ENCODE results near the gene DNAH14. TPM values are rescaled to one million over a fixed set of nuclear protein-coding genes. Genes with fewer than 3 reads are reported as not detected.
"Not testable (repeated sequence)": the region's sequence is repeated elsewhere in the genome, so short reads cannot be mapped to it uniquely, and the experiment has no call there.

The DNAH14 gene
- total RNA-seq, 1 donor = 31.8 TPM

- Histone ChIP-seq H3K36me3 (ENCODE audit: insufficient read depth, low read length) (no peaks in the 10 kb centered on the region), H3K9me3 (ENCODE audit: low read depth, low read length) (peaks cover 2% of the 10 kb centered on the region), H3K4me1 (ENCODE audit: insufficient read depth, low read length) (no peaks in the 10 kb centered on the region), H3K4me2 (ENCODE audit: insufficient read depth, low read length) (no peak overlapping the region), H2AFZ (ENCODE audit: low read length) (no peak overlapping the region), H3K27me3 (ENCODE audit: insufficient read depth, low read length) (no peaks in the 10 kb centered on the region), H4K20me1 (ENCODE audit: insufficient read depth, low read length) (no peaks in the 10 kb centered on the region), H3K79me2 (ENCODE audit: insufficient read depth, low read length) (no peaks in the 10 kb centered on the region), H3K4me3 (ENCODE audit: insufficient read depth, low read length) (no peak overlapping the region), H3K27ac (ENCODE audit: low read depth, low read length) (no peak overlapping the region)
- no peak for DNase-seq (ENCODE audit: insufficient read length, low spot score, missing footprints)
- TF ChIP-seq, protein P1, sequence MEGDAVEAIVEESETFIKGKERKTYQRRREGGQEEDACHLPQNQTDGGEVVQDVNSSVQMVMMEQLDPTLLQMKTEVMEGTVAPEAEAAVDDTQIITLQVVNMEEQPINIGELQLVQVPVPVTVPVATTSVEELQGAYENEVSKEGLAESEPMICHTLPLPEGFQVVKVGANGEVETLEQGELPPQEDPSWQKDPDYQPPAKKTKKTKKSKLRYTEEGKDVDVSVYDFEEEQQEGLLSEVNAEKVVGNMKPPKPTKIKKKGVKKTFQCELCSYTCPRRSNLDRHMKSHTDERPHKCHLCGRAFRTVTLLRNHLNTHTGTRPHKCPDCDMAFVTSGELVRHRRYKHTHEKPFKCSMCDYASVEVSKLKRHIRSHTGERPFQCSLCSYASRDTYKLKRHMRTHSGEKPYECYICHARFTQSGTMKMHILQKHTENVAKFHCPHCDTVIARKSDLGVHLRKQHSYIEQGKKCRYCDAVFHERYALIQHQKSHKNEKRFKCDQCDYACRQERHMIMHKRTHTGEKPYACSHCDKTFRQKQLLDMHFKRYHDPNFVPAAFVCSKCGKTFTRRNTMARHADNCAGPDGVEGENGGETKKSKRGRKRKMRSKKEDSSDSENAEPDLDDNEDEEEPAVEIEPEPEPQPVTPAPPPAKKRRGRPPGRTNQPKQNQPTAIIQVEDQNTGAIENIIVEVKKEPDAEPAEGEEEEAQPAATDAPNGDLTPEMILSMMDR (IDR thresholded peaks at IDR 0.05; ENCODE audit: extremely low read depth, low read depth, low read length) = no peak
Measured at GRCh38 chr1:225332686-225333085, 403.2 kb downstream of the DNAH14 start.

- not testable (repeated sequence) for H3K4me1 ChIP-seq (ENCODE audit: insufficient read depth, low read length); H3K79me2 ChIP-seq (ENCODE audit: insufficient read depth, low read length); H3K9me3 ChIP-seq (ENCODE audit: low read depth, low read length); H3K36me3 ChIP-seq (ENCODE audit: insufficient read depth, low read length); H4K20me1 ChIP-seq (ENCODE audit: insufficient read depth, low read length); H3K4me3 ChIP-seq (ENCODE audit: insufficient read depth, low read length); H3K27me3 ChIP-seq (ENCODE audit: insufficient read depth, low read length); H2AFZ ChIP-seq (ENCODE audit: low read length); H3K27ac ChIP-seq (ENCODE audit: low read depth, low read length); H3K4me2 ChIP-seq (ENCODE audit: insufficient read depth, low read length); DNase-seq (ENCODE audit: insufficient read length, low spot score, missing footprints)
Measured at GRCh38 chr1:225335098-225335778, 405.8 kb downstream of the DNAH14 start.

DNA sequence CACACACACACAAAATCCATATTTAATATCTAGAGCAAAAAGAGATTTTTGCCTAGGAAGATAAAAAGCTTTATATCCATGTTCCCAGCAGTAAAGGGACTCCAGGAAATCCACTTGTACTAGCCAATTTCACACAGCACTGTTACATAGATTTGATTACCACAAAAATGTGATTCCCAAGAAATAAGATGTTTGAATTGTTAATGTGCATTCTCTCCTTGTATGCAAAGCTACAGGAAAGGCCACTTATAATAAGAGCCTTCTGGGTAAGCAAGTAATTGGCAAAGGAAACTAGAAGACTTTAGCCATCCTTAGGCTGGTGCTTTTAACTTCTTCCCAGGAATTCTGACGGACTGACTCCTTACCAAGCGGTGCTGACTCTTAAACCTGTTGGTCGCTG, 409.1 kb downstream of the DNAH14 start:
- TF ChIP-seq, protein P1 (IDR thresholded peaks at IDR 0.05; ENCODE audit: extremely low read depth, low read depth, low read length) = no peak
- no peak overlapping the region for H3K4me2 ChIP-seq (ENCODE audit: insufficient read depth, low read length)
- H2AFZ ChIP-seq (ENCODE audit: low read length) = no peak overlapping the region
- H4K20me1 ChIP-seq (ENCODE audit: insufficient read depth, low read length) = no peaks in the 10 kb centered on the region
- no peak overlapping the region for H3K4me3 ChIP-seq (ENCODE audit: insufficient read depth, low read length)
- peaks cover 2% of the 10 kb centered on the region for H3K9me3 ChIP-seq (ENCODE audit: low read depth, low read length)
- no peak for DNase-seq (ENCODE audit: insufficient read length, low spot score, missing footprints)
- H3K36me3 ChIP-seq (ENCODE audit: insufficient read depth, low read length) = no peaks in the 10 kb centered on the region
- no peaks in the 10 kb centered on the region for H3K79me2 ChIP-seq (ENCODE audit: insufficient read depth, low read length)
- H3K27ac ChIP-seq (ENCODE audit: low read depth, low read length) = no peak overlapping the region
- H3K27me3 ChIP-seq (ENCODE audit: insufficient read depth, low read length) = no peaks in the 10 kb centered on the region
- H3K4me1 ChIP-seq (ENCODE audit: insufficient read depth, low read length) = no peaks in the 10 kb centered on the region

GRCh38 chr1:225341642-225342041, 412.2 kb downstream of the DNAH14 start:
- Histone ChIP-seq H3K36me3 (ENCODE audit: insufficient read depth, low read length) (no peaks in the 10 kb centered on the region), H3K4me2 (ENCODE audit: insufficient read depth, low read length) (no peak overlapping the region), H4K20me1 (ENCODE audit: insufficient read depth, low read length) (no peaks in the 10 kb centered on the region), H3K4me3 (ENCODE audit: insufficient read depth, low read length) (no peak overlapping the region), H2AFZ (ENCODE audit: low read length) (no peak overlapping the region), H3K4me1 (ENCODE audit: insufficient read depth, low read length) (no peaks in the 10 kb centered on the region), H3K27me3 (ENCODE audit: insufficient read depth, low read length) (peaks cover 2% of the 10 kb centered on the region), H3K27ac (ENCODE audit: low read depth, low read length) (no peak overlapping the region), H3K9me3 (ENCODE audit: low read depth, low read length) (no peaks in the 10 kb centered on the region), H3K79me2 (ENCODE audit: insufficient read depth, low read length) (no peaks in the 10 kb centered on the region)
- DNase-seq (ENCODE audit: insufficient read length, low spot score, missing footprints) = no peak
- TF ChIP-seq, protein P1 (IDR thresholded peaks at IDR 0.05; ENCODE audit: extremely low read depth, low read depth, low read length) = no peak

All from osteoblast (primary cell).